DND-41 (cell line): Measurements from ENCODE around the gene CTBP1.

Experiments used
- EZH2 ChIP-seq: IDR thresholded peaks from 3 replicates; pipeline ENCODE4 v1.6.1; 2012; ENCODE audit warnings: borderline replicate concordance, low read depth, mild to moderate bottlenecking, moderate library complexity, low read length, inconsistent platforms; ENCODE audit not compliant: severe bottlenecking
- TF ChIP-seq, protein P1 (sequence below): IDR thresholded peaks from 2 replicates; pipeline ENCODE4 v1.5.1; 2012; ENCODE audit warnings: borderline replicate concordance, low read length, moderate library complexity, mild to moderate bottlenecking; ENCODE audit not compliant: poor library complexity, severe bottlenecking; ENCODE audit errors: extremely low read depth

DNA sequence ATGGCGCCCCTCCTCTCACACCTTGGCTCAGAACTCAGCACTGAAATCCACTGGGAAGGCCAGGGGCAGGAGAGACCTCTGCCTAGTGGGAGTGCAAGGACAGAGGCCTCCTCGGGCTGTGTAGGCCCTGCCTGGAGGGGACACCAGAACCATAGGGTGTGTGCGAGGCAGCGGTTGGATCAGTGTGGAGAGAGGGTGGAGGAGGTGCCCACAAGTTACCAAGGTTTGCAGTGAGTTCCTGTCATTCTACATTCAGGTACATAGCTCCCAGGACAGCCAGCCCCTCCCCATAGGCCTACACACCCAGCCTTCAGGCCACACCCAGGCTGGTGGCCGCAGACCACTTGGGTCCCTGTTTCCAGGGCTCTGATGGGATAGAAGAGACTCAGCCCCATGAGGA, 57.3 kb downstream of the CTBP1 start:
- TF ChIP-seq, protein P1, sequence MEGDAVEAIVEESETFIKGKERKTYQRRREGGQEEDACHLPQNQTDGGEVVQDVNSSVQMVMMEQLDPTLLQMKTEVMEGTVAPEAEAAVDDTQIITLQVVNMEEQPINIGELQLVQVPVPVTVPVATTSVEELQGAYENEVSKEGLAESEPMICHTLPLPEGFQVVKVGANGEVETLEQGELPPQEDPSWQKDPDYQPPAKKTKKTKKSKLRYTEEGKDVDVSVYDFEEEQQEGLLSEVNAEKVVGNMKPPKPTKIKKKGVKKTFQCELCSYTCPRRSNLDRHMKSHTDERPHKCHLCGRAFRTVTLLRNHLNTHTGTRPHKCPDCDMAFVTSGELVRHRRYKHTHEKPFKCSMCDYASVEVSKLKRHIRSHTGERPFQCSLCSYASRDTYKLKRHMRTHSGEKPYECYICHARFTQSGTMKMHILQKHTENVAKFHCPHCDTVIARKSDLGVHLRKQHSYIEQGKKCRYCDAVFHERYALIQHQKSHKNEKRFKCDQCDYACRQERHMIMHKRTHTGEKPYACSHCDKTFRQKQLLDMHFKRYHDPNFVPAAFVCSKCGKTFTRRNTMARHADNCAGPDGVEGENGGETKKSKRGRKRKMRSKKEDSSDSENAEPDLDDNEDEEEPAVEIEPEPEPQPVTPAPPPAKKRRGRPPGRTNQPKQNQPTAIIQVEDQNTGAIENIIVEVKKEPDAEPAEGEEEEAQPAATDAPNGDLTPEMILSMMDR: no peak
- TF ChIP-seq EZH2: no peak
